NCI-H2227 treated with DMSO at 0.1 percent for 48 hours (cell line): Measurements from ENCODE around the gene SLIT1.

ENCODE experiments used
- DNase-seq: peaks from one replicate; lab custom pipeline; 2025; lab: John Stamatoyannopoulos, UW

SLIT1 gene

DNA sequence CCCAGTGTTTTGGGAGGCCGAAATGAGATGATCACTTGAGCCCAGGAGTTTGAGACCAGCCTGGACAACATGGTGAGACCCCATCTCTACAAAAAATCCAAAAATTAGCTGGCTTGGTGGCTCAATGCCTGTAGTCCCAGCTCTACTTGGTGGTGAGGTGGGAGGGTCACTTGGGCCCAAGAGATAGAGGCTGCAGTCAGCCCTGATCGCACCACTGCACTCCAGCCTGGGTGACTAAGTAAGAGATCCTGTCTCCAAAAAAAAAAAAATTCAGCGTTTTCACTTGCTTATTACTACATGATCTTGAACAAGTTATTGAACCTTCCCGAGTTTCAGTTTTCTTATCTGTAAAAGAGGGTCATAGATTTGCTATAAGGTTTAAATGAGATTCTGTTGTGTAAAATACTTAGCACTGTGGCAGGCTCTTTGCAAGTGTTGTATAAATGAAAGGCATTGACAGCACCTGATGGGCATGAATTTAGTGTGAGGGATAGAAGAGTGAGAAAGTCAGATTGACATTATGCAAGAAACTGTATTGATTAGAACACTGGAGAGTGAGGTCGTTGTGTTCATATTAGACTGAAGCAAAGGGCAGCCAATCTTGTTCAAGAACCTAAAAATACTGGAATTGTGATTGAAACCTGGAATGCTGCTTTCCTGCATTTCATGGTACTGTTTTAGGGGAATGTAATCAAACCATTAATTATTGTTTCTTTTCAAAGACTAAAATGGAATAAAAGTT lies 216.9 kb downstream of the SLIT1 start:
- DNase-seq = no peak

DNA sequence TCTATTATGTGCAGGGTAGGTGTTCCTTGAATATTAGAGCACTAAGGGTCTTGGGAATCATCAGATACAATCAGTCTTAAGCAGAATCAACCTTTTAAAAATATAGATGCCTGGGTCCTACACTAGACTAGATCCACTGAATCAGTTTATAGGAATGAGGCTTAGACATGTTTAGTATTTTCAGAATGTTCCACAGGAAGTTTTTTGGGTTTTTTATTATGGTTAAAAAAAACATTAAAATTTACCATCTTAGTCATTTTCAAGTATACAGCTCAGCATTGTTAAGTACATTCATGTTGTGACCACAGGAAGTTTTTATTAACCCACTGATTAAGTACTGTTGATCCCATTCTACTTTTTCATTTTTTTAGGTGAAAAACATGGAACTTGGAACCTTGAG lies 217.9 kb downstream of the SLIT1 start:
- no peak for DNase-seq

DNA sequence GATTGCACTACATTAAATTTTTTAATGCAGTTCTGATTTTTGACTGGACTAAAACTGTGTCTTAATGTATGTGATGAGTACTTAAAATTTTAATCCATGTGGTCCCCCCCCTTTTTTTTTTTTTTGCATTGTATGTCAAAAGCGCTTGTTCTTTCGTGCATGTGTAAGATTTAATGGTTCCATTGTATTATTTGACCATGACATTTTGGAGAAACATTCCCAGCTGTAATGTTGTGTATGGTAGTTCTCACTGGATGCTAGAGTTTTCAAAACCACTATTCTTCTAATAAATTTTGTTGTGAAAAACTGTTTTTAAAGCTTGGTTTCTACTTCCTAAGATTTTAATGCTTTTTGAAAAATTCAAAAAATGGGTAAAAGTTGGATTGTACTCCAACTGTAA lies 221.6 kb downstream of the SLIT1 start:
- DNase-seq = no peak

DNA sequence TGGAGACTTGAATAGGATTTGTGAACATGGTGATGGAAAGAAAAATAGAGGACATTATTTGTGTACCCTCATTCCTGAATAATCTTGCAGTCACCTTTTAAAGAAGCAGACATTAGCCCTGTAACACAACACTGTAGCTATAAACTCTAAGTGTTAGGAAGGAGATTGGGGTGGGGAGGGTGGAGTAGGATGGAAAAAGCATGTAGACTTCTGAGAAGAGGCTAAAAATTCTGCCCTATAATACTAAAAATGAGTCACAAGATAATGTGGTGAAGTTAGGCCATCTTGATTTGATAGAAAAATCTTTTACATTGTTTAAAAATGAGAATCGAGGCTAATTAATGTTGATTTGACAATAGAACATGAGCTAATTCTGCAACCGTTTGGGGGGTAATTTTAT lies 224.9 kb downstream of the SLIT1 start:
- DNase-seq = no peak

DNA sequence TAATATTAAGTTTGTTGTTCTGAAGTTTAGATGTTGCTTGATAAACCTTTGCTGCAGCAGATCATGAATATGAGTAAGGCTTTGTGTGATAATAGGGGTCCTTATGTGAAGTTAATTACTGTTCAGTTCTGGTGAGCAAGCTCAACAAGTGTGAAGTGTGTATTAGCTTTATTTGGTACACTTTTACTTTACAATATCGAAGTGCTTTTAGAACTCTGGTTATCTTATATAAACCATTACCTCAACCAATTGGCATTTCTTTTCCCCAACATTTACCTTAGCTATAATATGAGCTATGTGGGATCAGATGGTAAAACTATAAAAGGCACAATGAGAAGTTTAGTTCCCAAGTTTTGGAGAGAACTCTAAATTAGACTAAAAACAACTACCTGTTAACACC lies 226.0 kb downstream of the SLIT1 start:
- DNase-seq = no peak

DNA sequence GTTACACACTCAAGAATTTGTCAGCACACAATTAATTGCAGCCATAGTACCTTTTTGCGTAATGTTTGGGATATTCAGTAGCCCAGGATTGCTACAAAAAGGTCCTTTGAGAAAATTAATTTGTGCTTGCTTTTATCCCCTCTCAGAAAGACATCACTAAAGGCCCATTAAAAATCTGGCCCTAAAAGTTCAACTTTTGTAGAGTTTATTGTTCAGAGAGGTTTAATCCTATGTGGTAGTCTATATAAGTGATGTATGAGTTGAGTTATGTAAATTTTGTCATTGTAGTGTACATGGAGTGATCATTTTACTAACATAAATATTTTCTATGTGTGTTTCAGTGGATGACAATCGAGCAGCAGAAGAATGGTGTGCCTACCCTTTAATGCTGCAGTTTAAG lies 227.7 kb downstream of the SLIT1 start:
- DNase-seq = no peak

DNA sequence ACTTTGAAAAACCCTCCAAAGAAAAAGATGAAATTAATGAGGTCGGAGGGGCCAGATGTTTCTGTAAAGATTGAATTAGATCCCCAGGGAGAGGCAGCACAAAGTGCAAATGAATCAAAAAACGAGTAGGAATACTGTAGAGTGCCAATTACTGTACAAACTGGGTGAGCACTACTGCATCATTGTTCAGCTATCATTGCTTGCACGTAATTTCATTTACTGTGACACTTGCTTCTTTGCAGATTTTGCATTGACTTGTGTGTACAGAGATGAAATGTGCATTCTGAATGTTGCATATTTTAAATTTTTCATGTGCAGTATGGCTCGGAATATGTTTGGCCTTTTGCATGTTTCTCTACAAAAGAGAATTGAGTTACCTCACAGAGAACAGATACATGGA lies 230.0 kb downstream of the SLIT1 start:
- peak; percentile 16 for DNase-seq

DNA sequence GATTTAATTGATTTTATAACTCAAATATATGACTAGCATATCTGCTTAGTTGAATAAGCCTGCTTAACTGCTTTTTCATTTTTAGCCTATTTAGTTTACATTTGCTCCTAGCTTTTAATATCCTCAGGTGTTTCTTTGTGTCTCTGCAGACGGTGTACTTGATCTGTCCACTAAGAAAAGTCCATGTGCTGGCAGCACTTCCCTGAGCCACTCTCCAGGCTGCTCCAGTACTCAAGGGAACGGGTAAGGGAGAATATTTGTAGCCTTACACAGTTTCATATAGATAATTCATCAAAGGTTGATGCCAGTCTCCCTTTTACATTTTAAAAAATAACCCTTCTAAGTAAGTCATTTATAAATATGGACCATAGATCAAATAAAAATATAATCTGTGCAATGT lies 233.8 kb downstream of the SLIT1 start:
- no peak for DNase-seq

DNA sequence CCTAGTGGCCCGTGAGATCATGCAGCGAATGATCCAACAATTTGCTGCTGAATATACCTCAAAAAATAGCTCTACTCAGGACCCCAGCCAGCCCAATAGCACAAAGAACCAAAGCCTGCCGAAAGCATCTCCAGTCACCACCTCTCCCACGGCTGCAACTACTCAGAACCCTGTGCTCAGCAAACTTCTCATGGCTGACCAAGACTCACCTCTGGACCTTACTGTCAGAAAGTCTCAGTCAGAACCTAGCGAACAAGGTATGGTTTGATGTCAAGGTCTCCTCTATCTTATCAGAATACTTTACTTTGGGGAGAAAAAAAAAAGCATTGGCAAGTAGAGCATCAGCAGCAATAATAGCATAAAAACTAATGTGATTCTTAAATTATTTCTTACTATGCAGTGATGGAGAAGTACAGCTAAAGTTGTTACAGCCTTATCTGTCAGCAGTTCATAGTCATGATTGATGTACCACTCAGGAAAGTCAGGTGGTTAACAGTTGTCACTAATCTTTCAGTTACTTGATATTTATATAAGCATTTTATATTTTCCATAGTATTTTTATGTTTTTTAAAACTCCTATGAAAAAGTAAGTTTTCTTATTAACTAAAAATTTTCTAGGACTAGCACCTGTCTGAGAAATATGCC lies 236.6 kb downstream of the SLIT1 start:
- DNase-seq = no peak
